ENCODE measurements around the gene COL17A1. TPM values are rescaled to one million over a fixed set of nuclear protein-coding genes. Genes with fewer than 3 reads are reported as not detected.

Gene COL17A1
- total RNA-seq, 1 donor from 2014 or later: 10.1 TPM

- H3K4me3 Mint-ChIP-seq (ENCODE audit: unreplicated experiment): no peak overlapping the region
- H3K27ac Mint-ChIP-seq (ENCODE audit: unreplicated experiment): no peak overlapping the region
- H3K4me3 ChIP-seq (ENCODE audit: insufficient read depth, low read depth, low read length): no peak overlapping the region
- H3K9me3 ChIP-seq (ENCODE audit: insufficient read depth, low read depth, low read length): no peaks in the 10 kb centered on the region
- H3K4me1 ChIP-seq (ENCODE audit: insufficient read depth, low read length): no peaks in the 10 kb centered on the region
- peak overlapping the region; percentile 28 for H3K27ac ChIP-seq (ENCODE audit: low read depth, low read length)
- no peaks in the 10 kb centered on the region for H3K79me2 ChIP-seq (ENCODE audit: insufficient read depth, low read length)
- FAIRE-seq (peak; percentile 78), DNase-seq (ENCODE audit: low read depth) (peak; percentile 38)
- no peaks in the 10 kb centered on the region for H3K36me3 ChIP-seq (ENCODE audit: insufficient read depth, low read length)
- no peak overlapping the region for H2AFZ ChIP-seq (ENCODE audit: low read depth, low read length)
- H3K27me3 Mint-ChIP-seq (ENCODE audit: low read depth, unreplicated experiment): no peaks in the 10 kb centered on the region
- peaks cover 9% of the 10 kb centered on the region for H3K9me3 Mint-ChIP-seq (ENCODE audit: unreplicated experiment)
- H3K9ac ChIP-seq (ENCODE audit: low read length): no peak overlapping the region
- no peaks in the 10 kb centered on the region for H3K36me3 Mint-ChIP-seq (ENCODE audit: low read depth, unreplicated experiment)
- H4K20me1 ChIP-seq (ENCODE audit: insufficient read depth, low read length): no peaks in the 10 kb centered on the region
- H3K27me3 ChIP-seq (ENCODE audit: insufficient read depth, low read length): no peaks in the 10 kb centered on the region
- peaks cover 10% of the 10 kb centered on the region for H3K4me1 Mint-ChIP-seq (ENCODE audit: low read depth, unreplicated experiment)
- no peak for TF ChIP-seq CTCF (IDR thresholded peaks at IDR 0.05; ENCODE audit: insufficient read depth, low read depth, low read length)
- no peak for TF ChIP-seq EZH2 (IDR thresholded peaks at IDR 0.05; ENCODE audit: insufficient read depth, low read length)
- peak overlapping the region; percentile 31 for H3K4me2 ChIP-seq (ENCODE audit: low read length)
Measured at GRCh38 chr10:104090611-104091010, 4.9 kb upstream of the COL17A1 start.

DNA sequence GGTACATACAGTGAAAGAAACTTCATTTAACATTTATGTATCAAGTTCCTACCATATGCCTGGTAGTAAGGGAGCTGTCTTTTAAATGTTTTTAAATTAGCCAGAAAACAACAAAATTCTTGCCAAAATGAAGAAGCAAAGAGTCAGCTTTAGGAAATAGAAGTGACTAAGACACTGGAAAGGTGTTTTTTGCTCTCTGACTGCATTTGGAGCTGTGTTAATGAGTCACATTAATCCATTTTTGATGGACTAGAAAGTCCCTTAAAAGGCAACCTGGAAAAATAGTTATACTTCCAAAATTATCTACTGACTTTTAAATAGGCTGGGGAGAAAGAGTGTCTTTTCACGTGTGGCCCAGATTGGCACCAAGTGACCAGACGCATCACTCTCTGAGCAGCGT is 3.9 kb upstream of the COL17A1 start:
- Mint-ChIP-seq H3K4me3 (ENCODE audit: unreplicated experiment) (no peak overlapping the region), H3K27ac (ENCODE audit: unreplicated experiment) (no peak overlapping the region), H3K36me3 (ENCODE audit: low read depth, unreplicated experiment) (no peaks in the 10 kb centered on the region), H3K9me3 (ENCODE audit: unreplicated experiment) (peaks cover 9% of the 10 kb centered on the region), H3K4me1 (ENCODE audit: low read depth, unreplicated experiment) (peaks cover 10% of the 10 kb centered on the region), H3K27me3 (ENCODE audit: low read depth, unreplicated experiment) (no peaks in the 10 kb centered on the region)
- no peaks in the 10 kb centered on the region for H3K36me3 ChIP-seq (ENCODE audit: insufficient read depth, low read length)
- no peaks in the 10 kb centered on the region for H3K4me1 ChIP-seq (ENCODE audit: insufficient read depth, low read length)
- no peaks in the 10 kb centered on the region for H3K9me3 ChIP-seq (ENCODE audit: insufficient read depth, low read depth, low read length)
- H3K4me2 ChIP-seq (ENCODE audit: low read length): no peak overlapping the region
- H3K27ac ChIP-seq (ENCODE audit: low read depth, low read length): no peak overlapping the region
- DNase-seq (ENCODE audit: low read depth): no peak
- TF ChIP-seq EZH2 (IDR thresholded peaks at IDR 0.05; ENCODE audit: insufficient read depth, low read length) (no peak), CTCF (IDR thresholded peaks at IDR 0.05; ENCODE audit: insufficient read depth, low read depth, low read length) (no peak)
- H2AFZ ChIP-seq (ENCODE audit: low read depth, low read length): no peak overlapping the region
- FAIRE-seq: no peak
- H4K20me1 ChIP-seq (ENCODE audit: insufficient read depth, low read length): no peaks in the 10 kb centered on the region
- H3K27me3 ChIP-seq (ENCODE audit: insufficient read depth, low read length): no peaks in the 10 kb centered on the region
- H3K4me3 ChIP-seq (ENCODE audit: insufficient read depth, low read depth, low read length): no peak overlapping the region
- no peak overlapping the region for H3K9ac ChIP-seq (ENCODE audit: low read length)
- no peaks in the 10 kb centered on the region for H3K79me2 ChIP-seq (ENCODE audit: insufficient read depth, low read length)

DNA sequence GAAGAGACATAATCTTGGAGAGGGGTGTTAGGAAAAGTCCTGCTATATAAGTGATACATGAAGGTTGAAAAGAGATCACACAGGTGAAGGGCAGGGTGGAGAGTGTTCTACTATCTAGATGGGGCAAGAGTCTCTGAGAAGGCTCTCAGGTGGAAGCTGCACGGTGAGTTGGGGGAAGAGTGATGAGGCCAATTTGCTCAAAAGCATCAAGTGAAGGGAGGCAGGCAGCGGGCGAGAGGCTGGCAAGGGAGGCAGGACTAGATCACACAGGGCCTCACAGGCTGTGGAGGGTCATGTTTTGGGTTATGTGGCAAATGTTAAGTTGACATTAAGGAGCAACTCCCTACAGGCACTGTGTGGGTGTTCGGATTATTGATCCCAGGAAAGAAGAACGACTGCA is 2.6 kb upstream of the COL17A1 start:
- H3K27me3 Mint-ChIP-seq (ENCODE audit: low read depth, unreplicated experiment): no peaks in the 10 kb centered on the region
- H3K4me1 Mint-ChIP-seq (ENCODE audit: low read depth, unreplicated experiment): peaks cover 10% of the 10 kb centered on the region
- TF ChIP-seq CTCF (IDR thresholded peaks at IDR 0.05; ENCODE audit: insufficient read depth, low read depth, low read length) (no peak), EZH2 (IDR thresholded peaks at IDR 0.05; ENCODE audit: insufficient read depth, low read length) (no peak)
- FAIRE-seq (no peak), DNase-seq (ENCODE audit: low read depth) (no peak)
- H3K79me2 ChIP-seq (ENCODE audit: insufficient read depth, low read length): no peaks in the 10 kb centered on the region
- no peaks in the 10 kb centered on the region for H3K4me1 ChIP-seq (ENCODE audit: insufficient read depth, low read length)
- H3K36me3 ChIP-seq (ENCODE audit: insufficient read depth, low read length): no peaks in the 10 kb centered on the region
- H3K27ac Mint-ChIP-seq (ENCODE audit: unreplicated experiment): no peak overlapping the region
- no peak overlapping the region for H3K4me3 Mint-ChIP-seq (ENCODE audit: unreplicated experiment)
- H3K4me2 ChIP-seq (ENCODE audit: low read length): no peak overlapping the region
- no peak overlapping the region for H3K4me3 ChIP-seq (ENCODE audit: insufficient read depth, low read depth, low read length)
- no peak overlapping the region for H3K9ac ChIP-seq (ENCODE audit: low read length)
- no peaks in the 10 kb centered on the region for H4K20me1 ChIP-seq (ENCODE audit: insufficient read depth, low read length)
- no peaks in the 10 kb centered on the region for H3K27me3 ChIP-seq (ENCODE audit: insufficient read depth, low read length)
- peaks cover 9% of the 10 kb centered on the region for H3K9me3 Mint-ChIP-seq (ENCODE audit: unreplicated experiment)
- H3K36me3 Mint-ChIP-seq (ENCODE audit: low read depth, unreplicated experiment): no peaks in the 10 kb centered on the region
- H2AFZ ChIP-seq (ENCODE audit: low read depth, low read length): no peak overlapping the region
- no peaks in the 10 kb centered on the region for H3K9me3 ChIP-seq (ENCODE audit: insufficient read depth, low read depth, low read length)
- no peak overlapping the region for H3K27ac ChIP-seq (ENCODE audit: low read depth, low read length)
